Activated T-cell treated with anti-CD3 and anti-CD28 coated beads, Interleukin-2, amount 50 U/mL, for 1 hour (primary cell): ENCODE data around the gene PLPP1.
"Not testable (repeated sequence)": the region's sequence is repeated elsewhere in the genome, so short reads cannot be mapped to it uniquely, and the experiment has no call there.

Source experiments
- DNase-seq: peaks from one replicate; pipeline ENCODE4 v3.0.0-alpha.2; 2020

PLPP1 gene

DNA sequence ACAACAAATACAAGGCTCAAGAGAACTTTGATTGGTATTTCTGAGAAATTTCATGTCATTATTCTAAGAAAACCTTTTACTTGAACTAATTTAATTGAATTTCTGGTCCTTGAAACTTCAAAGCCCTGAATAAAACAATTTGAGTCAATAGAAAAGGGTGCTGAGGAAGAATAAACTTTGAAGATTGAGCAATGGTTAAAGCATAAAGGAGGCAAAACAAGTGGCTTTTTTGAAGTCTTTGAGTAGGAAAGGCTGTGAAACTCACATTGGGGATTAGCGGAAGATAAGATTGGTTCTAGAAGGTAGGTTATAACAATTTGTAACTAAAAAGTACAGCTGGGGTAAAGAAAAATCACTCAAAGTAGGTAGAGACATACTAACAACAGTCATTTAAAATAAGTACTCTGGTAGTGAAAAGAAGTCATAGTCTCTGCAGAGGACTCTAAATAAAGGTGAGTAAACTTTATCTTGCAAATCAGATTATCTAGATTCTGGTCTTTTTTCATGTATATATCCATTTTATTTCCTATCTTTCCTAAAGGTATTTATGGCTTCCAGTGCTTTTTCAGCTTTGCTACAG is 6.4 kb upstream of the PLPP1 start:
- no peak for DNase-seq

DNA sequence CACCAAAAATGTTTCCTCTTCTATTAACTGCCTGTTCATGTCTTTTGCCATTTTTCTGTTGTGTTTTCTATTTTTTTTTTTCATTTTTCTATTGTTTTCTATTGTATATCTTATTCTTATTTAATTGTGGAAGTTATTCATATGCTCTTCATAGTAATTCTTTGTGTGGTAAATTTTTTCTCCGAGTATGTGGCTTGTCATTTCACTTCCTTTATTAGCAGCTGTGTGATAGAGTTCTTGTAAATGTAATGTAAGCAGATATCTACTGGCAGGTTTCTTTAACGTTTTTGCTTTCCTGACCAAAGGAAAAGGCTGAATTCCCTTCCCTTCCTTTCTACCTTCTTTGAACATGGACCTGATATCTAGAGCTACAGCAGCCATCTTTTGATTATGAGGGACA is 5.8 kb upstream of the PLPP1 start:
- DNase-seq: no peak

DNA sequence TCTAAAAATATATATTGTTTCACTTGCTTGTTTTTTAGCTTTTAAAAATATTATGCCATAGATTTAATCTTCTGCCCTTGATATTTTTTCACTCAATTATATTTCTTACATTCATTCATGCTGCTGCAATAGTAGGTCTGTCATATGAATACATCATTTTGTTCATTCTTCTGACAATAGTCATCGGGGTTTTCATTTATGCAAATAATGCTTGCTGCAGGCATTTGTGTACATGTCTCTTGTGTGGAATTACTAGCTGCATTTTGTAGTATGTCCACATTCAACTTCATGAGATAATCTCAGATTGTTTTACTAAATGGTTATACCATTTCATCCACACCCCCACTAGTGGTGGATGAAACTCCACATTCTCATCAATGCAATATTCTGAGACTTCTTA is 5.3 kb upstream of the PLPP1 start:
- no peak for DNase-seq

DNA sequence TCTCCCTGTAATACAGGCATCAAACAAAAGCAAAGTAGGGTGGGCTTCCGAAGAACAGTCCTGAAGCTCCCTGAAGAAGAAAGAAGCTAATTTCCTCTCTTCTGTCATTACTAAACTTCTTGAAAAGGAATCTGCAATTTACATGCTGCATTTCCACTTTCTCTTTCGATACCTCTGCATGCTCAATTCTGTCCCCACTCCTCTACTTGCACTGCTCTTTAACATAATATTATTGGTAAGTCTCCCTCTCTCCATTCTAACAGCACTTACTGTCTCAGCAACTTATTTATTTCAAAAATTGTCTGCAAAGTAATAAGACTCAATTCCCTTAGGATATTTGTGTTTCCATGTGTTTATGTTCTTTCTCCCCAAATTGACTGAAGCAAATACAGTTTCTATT is 3.9 kb upstream of the PLPP1 start:
- no peak for DNase-seq

DNA sequence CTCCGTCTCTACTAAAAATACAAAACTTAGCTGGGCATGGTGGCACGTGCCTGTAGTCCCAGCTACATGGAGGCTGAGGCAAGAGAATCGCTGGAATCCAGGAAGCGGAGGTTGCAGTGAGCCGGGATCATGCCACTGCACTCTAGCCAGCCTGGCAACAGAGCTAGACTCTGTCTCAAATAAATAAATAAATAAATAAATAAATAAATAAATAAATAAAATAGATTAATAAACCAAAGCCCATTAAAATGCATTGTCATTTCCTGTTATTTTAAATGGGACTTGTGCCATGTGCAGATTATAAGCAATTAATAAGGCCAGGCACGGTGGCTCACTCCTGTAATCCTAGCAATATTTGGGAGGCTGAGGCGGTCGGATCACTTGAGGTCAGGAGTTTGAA is 2.6 kb upstream of the PLPP1 start:
- not testable (repeated sequence) for DNase-seq

DNA sequence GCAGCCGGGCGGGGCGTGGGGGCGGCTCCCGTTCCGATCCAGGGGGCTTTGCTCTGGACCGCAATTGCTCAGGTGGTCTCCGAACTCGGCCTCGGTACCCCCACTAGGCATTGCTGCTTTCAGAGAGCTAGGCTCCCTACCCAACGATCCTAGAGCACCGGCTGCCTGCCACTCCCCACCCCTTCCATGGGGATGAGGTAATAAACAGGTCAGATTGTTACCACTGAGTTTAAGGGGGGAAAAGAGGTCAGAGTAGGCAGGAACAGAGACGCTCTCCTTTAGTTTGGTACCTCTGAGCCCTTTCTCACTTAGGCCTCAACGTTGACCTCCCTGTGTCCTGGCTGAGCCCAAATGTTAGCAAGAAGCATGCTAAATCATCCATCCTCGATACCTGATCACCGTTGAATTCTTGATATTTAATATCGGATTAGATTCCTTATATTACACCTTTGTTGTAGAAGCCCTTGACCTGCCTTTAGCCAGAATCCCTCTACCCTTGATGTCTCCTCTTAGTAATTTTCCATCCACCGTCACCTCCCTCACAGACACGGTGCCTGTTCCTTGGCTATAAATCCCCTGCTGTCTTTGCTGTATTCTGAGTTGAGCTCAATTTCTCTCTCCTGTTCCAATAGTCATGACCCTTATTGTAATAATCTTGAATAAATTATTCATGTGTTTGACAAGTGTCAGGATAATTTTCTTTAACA is 588 bp upstream of the PLPP1 start:
- no peak for DNase-seq

DNA sequence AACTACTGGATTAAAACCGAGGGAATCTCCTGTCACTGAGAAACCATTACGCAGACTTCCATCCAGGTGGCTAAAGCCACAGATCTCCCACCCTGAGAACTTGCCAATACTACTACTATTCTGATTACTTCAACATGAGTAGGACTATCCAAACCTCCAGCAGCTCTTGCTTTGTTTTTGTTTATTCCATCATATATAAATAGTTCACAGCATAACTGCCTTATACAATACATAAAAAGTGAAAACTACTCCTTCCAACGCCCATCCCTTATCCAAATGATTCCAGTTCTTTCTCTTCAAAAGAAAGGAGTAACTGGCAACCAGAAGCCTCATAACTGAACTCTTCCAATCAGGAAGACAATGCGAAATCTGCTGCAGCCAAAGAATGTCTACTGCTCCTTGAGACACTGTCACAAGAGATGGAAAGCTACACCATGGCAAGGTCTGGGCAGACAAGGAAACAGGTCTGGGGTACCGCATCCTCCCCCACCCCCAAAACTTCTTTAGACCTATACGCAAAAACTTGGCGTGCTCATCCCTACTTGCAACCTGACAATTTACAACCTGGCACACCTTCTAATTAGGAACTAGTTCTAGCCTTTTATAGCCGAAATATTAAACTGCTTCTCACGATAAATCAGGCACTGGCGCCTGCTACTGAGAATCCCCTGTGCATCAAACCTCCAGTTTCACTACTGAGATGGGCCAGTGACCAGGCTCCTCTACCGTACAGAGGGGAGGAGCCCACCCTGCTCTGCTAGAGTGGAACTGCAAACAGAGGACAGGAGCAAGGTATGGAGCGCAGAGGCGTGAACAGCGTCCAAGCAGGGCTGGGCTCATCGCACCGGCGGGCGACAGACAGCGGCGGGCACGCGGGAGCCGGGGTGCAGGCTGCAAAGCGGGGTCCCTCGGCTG is 986 bp downstream of the PLPP1 start:
- DNase-seq: no peak

DNA sequence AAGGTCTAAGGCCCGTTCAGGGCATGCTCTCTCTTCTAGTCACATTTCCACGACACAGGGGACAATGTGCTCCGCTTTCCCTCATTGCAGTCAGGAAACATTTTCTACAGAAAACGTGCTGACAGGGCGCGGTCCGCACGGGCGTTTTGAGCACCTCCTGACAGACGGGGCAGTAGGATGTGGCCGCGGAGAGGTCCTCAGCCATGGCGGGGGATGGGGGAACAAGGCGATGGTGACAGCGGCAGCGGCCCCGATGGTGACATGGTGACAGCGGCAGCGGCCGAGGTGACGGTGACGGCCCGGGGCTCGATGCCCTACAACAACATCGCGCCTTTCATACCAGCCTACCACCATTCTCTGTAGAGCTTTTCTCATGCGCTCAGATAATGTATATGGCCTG is 4.1 kb downstream of the PLPP1 start:
- no peak for DNase-seq

DNA sequence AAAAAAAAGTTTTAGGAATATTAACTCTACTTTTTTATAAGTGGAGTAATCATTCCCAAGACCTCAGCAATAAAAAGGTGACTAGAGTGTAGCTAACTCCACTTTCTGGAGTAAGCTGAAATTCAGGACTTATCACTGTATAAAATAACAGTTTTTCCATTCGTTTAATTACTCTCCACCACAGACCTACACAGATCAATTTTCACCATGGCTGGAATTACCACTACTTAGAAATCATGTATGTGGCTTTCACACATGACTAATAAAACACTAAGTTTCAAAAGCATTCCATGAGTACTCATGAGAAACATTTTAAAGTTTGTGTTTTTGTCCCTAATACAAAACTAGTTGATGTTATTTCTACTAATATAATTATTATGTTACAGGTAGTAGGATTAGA is 9.9 kb downstream of the PLPP1 start:
- no peak for DNase-seq

DNA sequence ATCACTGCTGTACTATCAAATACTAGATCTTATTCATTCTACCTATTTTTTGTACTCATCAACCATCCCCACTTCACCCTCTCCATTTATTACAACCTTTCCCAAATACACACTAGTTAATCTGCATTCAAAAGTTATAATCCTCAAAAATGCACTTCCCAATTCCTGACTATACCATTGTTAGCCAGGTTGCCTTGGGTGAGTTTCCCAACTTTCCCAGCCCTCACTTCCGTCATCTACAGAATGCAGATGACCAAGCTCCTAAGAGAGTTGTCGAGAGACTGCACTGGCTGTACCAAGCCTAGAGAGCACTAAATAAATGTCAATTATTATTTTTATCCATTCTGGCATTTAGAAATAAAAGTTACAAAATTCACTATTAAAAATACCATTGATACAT is 11.5 kb downstream of the PLPP1 start:
- no peak for DNase-seq

DNA sequence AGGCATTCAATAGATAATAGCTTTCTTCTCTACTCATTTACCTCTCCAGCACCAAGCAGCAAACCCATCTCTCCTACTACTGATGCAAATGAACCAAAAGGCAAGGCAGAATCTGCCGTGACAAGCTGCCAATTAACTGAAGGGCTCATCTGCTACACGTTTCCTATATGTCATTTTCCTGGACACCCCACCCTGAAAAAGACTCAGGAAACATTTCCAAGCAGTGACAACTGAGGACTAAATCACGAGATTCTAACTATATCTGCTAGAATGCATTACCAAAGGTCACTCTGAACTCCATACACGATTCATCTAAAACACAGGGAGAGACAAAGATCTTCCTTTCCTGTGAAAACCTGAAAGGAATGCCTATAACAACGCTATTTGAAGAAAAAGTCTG is 12.9 kb downstream of the PLPP1 start:
- no peak for DNase-seq

DNA sequence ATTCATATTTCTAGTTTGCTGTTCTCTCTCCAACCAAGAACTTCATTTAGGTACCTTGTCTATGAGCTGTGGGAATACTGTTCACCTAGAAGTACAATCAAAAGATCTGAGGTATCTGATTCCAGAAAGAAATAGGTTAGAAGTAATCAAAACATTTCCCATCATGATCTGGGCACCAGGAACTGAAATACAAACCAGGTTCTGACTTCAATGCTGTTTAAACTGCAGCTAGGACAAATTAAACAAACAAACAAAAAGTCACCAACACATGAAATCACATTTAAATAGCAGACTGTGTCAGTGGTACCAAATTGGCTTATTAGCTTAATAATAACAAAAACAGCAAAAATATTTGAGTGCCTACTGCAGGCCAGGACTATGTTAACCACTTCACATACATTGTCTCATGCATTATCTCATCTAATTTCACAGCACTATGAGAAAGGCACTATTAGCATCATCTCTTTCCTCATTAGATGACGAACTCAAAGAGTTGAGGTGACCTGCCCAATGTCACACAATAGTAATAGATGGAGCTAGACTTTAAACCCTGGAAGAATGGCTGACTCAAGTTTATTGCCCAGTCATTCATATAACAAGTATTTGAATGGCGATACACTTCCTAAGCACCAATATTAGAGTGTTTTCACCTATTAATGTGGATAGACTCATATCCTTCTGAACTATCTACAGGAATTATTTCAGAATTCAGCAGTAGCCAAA is 14.5 kb downstream of the PLPP1 start:
- DNase-seq: no peak

DNA sequence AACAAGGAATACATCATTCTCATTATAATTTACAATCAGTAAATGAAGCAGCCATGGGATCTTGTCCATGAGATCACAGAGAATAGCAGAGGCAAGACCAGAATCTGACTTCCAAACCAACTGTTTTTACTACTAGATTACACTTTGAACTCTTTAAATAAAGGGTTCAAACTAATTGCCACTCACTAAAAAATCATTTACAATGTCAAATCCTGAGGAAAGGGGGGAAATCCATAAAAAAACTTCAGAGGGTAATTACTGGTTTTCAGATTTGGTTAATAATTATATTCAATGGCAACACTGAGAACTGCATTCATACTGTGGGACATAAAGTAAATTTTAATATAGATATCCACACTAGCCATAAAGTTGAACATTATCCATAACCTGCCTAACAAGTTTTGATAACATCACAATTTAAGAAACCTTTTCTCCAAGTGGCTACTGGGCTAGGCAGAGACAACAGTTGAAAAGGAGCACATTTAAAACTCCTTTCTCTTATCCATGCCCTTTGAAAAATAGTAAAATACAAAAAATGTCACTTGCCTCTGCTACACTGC is 15.9 kb downstream of the PLPP1 start:
- no peak for DNase-seq

DNA sequence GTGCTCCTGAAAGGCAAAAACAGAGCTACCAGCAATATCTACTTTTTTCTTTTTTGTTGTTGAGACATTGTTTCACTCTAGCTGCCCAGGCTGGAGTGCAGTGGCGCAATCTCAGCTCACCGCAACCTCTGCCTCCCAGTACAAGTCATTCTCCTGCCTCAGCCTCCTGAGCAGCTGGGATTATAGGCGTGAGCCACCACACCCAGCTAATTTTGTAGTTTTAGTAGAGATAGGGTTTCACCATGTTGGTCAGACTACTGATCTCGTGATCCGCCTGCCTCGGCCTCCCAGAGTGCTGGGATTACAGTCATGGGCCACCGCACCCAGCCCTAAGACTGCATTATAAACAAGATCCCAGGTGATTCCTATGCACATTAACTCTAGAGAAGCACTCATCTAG is 17.0 kb downstream of the PLPP1 start:
- DNase-seq: no peak

DNA sequence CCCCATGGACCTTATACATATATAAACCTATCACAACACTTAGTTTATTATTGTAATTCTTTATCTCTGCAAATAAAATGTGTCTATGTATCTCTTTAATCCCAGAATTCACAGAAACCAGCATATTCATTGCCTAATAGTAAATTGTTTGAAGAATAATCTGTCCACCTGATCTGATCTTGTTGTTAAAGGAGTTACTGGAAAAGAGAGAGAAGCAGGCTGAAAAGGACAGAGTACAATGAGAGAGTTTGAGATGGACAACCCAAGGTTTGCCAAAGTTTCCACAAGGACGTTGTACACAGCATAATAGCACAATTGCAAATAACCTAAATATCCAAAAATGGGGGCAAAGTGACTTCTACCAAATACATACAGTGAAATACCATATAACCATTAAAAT is 23.8 kb downstream of the PLPP1 start:
- DNase-seq: no peak

DNA sequence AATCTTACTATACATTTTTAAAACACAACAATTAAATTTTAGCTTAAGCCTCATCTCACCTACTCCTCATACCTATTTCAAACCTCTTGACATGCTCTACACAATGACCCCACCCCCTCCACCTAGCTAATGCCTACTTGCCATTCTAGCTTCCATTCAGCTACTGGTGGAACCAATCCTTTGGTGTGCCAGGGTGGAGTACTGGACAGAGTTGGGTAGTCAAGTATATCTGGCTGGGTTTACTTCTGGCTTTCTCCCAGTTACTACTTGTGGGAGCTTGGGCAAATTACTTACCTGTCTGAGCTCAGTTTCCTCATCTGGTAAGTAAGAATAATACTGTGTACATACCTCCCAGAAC is 24.3 kb downstream of the PLPP1 start:
- no peak for DNase-seq

DNA sequence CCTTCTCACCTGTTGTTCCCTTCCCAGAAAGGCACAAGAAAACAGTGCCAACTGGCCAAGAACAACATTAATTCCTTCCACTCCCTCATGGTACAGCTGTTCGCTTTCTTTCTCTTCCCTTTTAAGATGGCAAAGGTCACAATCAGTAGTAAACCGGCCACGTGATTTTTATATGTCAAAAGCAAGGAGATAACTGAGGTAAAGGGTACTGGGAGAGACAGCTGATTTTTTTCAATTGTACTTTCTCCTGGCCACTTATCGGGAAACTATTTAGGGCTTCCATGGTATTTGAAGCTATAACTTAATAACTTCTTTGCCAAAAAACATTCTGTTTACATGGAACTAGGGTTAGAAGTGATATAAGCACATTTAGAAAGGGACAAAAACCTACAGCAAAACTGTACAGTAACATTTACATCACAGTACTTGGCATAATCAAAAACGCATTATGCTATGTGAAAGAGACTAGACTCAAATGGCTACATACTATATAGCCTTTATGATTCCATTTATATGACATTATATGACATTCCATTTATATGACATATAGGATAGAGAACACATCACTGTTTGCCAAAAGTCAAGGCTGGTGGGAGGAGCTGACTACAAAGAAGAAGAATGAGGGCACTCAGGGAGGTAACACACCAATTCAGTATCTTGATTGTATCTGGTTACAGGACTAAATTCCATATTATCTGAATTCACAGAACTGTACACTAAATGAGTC is 24.8 kb downstream of the PLPP1 start:
- DNase-seq: no peak

DNA sequence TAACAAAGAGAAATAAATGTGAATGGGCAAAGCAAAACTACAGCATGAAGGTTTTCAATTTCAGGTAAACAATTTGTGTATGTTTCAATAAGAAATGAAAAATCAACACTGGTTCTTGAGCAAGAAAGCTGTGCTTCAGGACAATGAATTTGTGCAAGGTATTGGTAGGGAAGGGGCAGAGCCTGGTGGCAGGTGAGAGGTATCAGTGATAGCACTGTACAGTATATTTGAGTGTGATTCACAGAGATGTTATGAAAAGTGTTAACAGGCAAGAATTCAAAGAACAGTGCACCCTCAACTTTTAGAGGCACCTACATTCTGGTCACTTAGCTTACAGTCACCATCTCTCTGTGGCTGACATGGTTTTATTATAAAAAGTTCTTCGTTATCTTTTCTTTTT is 25.7 kb downstream of the PLPP1 start:
- no peak for DNase-seq

DNA sequence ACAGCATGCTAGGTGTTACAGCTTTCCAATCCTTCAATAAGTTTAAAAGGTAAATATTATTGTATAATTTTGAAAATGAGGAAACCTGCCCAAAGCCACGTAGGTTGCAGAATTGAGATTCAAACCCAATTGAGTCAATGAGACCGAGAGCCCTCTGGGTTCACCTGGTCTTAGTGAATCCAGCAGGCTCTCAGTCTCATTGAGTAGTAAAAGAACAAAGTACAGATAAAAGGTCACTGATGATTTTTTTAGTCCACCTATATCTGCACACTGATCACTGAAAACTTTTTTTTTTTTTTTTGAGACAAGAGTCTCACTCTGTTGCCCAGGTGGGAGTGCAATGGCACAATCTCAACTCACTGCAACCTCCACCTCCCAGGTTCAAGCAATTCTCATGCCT is 27.2 kb downstream of the PLPP1 start:
- DNase-seq: no peak

DNA sequence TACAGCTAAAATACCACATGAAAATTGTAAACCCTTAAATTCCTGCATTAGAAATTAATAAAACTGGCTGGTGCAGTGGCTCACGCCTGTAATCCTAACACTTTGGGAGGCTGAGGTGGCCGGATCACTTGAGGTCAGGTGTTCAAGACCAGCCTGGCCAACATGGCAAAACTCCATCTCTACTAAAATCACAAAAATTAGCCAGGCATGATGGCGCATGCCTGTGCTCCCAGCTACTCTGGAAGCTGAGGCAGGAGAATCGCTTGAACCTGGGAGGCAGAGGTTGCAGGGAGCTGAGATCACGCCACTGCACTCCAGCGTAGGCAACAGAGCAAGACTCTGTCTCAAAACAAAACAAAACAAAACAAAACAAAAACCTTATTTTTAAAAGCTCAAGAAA is 29.1 kb downstream of the PLPP1 start:
- DNase-seq: not testable (repeated sequence)

DNA sequence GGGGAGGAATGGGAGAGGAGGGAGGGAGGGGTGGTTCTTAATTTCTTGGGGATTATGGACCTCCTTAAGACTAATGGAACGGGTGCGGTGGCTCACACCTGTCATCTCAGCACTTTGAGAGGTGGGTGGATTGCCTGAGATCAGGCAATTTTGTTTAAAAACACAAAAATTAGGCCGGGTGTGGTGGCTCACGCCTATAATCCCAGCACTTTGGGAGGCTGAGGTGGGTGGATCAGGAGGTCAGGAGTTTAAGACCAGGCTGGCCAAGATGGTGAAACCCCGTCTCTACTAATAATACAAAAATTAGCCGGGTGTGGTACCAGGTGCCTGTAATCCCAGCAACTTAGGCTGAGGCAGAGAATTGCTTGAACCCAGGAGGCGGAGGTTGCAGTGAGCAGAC is 30.8 kb downstream of the PLPP1 start:
- not testable (repeated sequence) for DNase-seq

DNA sequence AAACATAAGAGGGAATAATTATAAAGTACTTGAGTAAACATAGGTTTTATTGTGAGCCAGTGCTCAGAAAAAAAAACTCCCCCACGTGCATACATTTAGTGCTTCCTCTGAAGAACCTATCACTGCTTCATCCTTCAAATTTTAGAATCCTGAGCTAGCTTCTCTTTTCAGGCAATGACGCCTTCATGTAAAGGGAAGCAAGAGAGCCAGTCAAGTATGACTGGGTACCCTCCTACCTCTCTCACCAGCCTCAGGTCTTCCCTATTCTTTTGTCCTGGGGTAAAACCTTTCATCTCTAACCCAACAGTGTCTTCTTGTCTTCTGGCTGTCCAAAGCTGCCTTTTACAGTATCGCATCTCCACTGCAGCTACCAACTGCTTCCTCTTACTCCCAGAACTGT is 32.0 kb downstream of the PLPP1 start:
- DNase-seq: no peak

DNA sequence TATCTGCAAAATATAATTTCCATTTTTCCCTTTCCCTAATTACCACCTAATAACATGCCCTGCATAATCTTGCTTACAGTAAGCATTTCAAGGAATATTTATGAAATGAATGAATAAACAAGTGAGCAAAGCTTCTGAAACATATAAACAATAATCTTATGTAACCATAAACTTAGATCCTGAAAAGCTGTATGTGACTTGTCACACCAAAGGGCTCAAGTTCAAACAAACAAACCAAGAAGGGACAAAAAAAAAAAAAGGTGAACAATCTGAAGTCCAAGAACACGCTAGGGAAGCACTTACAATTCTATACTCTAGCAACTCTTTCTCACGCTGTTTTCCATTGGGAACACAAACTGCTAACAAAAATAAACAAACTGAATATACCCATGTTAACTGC is 36.3 kb downstream of the PLPP1 start:
- no peak for DNase-seq
